NCI-H128 (cell line): ENCODE measurements around the gene NHP2.
A peak's percentile ranks its signal among the peaks of the same experiment; 100 is the strongest.

Experiments used
- DNase-seq: peaks from one replicate; lab custom pipeline; 2025; ENCODE audit not compliant: unreplicated experiment; lab: John Stamatoyannopoulos, UW

Gene NHP2

DNA sequence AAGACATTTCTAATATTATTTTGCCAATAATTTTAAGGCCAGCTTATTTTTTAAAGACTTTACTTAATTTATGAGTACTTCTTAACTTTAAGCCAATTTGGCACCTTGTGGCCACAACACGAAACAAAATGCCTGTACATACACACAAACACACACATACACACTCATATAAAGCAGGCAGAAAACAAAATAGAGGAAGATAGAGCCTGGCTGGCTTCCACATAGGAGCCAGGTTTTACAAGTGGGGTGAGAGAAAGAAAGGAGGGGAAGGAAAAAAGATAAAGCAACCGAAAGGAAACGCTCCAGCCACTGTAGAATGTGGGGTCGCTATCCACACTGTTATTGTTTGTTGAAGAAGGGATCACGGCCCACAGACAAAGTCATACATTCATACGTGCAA, 23.1 kb upstream of the NHP2 start:
- no peak for DNase-seq

DNA sequence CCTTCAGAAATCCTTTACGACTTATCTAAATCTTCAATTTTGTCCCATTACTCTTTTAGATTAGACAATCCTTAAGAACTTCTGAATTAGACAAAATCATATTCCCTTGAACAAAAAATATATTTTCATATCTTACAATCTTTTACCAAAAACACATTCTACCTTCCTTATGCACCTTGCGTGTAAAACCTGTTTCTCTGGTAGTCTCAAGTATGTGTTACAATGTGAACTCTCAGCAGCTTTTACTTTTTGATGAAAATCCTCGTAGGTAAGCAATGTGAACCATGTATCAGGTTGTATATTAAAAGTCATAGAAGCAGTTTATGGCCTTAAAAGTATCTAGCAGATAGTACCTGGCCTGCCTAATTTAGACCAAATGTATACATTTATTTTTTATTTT, 20.8 kb upstream of the NHP2 start:
- no peak for DNase-seq

DNA sequence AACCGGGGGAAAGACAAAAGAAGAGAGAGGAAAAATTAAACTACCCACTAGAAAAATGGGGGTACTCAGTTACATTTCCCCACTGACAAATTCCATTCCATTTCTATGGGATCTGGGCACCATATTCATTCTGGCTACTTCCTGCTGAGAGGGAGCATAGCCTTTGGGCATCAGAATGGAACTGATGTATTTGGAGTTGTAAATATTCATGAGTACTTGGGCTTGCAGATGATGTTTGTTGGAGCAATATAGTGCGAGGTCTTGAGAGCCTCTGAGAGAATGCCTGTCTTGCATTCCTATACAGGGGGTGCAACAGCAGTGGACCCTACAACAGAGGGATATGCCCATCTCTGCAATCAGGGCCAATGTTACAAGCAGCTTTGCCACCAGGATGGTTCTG, 16.8 kb upstream of the NHP2 start:
- no peak for DNase-seq

DNA sequence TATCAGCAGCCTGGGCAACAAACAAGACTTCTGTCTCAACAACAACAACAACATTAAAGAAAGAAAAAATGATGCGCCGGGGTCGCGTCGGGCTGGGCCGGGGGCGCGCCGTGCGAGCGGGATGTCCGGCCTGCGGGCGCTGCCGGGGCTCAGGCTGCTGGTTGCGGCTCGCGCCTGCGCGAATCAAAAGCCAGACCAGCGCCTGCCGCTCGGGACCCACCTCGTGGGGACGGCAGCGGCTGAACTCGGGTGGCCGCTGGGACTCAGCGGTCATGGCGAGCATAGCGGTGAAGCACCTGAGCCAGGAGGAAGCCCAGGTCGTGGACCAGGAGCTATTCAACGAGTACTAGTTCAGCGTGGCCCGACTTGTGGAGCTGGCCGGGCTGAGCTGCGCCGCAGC, 11.9 kb upstream of the NHP2 start:
- DNase-seq, result no peak

DNA sequence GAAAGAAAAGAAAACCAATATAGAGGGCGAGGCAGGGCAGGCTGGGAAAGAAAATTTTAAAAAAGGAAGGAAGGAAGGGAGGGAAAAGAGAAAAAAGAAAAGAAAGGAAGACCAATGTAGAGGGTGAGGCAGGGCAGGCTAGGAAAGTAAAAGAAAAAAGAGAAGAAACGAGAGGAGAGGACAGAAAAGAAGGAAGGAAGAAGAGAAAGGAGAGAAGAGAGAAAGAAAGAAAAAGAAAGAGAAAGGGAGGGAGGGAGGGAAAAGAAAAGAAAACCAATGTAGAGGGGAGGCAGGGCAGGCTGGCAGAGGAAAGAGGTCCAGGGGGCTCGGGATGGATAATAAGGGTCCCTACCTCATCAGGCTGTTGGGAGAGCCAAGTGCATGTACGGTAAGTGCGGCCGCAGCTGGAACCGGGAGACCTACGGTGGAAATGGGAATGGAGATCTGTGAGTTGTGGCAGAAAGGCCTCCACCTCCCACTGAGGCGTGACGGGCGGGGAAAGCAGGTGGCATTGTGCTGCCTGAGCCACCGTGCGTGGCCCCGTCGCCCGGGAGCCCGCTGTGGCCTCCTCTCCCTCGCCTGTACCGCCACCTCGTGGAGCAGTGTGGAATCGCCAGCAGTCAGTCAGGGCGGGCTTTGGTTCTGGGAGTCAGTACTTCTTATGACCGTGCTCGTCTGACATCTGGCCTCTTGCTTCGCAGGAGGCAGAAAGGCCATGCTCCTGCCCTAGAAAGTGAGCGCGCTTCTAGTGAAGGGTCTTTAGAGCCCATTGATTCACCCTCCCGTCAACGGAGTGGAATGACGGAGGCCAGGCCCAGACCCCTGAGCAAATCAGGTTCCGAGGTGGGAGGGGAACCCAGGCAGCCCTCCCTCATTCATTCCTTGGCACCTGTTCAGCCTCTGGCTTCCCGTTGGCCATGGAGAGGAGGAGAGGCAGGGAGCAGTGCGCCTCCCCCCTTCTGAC, 10.4 kb upstream of the NHP2 start:
- peak; percentile 85 for DNase-seq

DNA sequence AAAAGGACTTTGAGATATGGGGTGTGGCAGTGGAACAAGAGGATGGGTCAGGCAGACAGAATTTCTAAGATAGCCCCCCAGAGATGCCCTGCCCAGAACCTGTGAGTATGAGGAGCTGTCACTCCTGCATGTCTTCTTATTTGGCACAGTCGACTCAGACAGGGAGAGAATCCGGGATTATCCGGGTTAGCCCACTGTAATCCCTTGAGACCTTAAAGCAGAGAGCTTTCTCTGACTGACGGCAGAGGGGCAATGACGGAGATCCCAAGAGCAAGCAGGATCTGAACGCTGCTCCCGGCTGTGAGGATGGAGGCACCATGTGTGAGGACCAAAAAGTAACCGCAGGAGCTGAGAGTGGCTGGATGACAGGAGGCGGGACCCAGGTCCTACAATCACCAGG, 8.8 kb upstream of the NHP2 start:
- no peak for DNase-seq

DNA sequence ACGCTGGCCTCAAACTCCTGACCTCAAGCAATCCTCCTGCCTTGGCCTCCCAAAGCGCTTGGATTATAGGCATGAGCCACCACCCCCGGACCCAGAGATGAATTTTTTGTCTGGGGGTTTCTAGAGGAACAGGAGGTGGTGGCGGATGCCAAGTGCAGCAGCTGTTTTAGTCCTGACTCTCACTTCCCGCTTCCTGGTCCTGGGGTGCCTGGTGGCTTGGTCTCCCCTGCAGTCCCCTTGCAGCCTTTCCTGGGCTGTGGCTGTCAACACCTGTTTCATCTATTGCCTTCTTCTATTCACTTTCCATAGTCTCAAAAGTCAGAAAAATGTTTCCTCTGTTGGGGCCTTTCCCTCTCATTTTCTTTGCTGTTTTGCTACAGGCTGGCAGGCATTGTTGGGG, 6.5 kb upstream of the NHP2 start:
- no peak for DNase-seq

DNA sequence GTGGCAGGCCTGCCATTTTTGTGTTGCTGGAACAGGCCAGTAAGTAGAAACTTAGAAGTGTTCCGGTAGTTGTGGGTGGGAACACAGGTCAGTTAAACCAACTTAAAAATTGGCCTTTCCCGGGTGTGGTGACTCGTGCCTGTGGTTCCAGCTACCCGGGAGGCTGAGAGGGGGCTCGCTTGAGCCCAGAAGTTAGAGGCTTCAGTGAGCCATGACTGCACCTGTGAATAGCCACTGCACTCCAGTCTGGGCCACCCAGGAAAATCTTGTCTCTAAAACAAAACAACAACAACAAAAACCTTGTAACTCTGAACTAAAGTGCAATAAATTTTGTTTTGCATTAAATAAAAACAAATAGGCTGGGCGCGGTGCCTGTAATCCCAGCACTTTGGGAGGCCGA, 1.4 kb upstream of the NHP2 start:
- no peak for DNase-seq

DNA sequence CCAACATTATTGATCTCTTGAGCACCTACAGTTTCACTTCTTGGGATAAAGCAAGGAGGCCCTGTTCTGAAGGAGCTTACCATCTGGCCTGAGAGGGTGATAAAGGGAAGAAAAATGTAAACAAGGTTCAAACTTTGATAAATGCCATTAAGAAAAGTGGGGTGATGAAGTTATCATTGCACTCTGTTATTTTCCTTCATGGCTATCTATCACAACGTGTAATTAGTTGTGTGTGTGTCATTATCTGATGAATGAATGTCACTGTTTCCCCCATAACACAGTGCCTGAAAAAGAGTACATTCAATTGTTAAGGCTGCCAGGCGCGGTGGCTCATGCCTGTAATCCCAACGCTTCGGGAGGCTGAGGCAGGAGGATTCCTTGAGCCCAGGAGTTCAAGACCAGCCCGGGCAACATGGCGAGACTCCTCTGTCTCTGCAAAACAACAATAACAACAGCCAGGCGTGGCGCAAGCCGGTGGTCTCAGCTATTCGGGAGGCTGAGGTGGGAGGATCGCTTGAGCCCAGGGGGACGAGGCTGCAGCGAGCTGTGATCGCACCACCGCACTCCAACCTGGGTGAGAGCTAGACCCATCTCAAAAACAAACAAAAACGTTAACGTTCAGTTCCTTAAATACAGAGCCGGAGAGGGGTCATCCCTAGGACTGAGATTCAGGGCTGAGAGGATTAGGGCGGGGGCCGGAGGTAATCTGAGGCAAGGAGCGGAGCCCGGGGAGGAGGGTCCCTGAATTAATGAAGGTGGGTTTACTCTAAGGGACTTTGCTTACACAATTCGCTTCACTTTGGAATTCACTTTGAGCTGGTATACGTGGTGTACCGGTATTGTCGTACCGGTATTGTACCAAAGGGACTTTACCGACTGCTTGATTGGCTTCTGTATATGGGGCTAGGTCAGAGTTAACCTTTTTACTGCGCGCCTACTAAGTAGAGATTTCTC, 917 bp downstream of the NHP2 start:
- DNase-seq, result no peak

DNA sequence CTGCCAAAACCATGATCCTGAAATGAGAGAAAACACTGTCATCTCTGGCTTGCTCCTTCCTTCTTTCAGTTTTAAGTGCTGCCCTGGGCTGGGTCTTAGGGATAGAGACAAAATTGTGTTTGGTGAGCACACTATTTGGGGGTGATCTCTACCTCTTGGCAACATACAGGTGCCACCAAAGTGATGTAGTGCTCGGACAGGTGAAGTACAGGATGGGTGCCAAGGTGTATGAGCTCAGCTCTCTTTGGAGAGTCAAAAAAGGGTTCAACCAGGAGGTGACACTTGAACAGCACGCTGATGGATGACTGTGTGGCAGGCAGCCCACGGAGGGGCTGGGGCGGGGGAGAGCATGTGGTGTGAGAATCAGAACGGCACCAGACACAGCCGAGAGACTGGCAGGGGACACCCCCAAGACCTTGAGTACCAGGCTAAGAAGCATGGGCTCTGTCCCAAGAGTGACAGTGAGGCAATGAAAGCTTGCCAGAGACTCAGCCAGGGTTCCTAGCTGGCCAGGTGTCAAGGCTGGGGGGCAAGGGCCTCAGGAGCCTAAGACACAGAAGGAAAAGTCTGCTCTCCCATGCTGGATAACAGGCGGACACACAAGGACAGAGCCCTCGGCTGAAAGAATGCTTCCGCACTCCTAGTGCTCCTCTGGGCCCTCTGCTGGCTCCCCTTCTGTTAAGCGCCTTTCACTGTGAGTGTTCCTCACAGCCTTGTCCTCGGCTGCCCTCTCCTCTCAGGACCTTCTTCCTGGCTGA, 2.5 kb downstream of the NHP2 start:
- no peak for DNase-seq

DNA sequence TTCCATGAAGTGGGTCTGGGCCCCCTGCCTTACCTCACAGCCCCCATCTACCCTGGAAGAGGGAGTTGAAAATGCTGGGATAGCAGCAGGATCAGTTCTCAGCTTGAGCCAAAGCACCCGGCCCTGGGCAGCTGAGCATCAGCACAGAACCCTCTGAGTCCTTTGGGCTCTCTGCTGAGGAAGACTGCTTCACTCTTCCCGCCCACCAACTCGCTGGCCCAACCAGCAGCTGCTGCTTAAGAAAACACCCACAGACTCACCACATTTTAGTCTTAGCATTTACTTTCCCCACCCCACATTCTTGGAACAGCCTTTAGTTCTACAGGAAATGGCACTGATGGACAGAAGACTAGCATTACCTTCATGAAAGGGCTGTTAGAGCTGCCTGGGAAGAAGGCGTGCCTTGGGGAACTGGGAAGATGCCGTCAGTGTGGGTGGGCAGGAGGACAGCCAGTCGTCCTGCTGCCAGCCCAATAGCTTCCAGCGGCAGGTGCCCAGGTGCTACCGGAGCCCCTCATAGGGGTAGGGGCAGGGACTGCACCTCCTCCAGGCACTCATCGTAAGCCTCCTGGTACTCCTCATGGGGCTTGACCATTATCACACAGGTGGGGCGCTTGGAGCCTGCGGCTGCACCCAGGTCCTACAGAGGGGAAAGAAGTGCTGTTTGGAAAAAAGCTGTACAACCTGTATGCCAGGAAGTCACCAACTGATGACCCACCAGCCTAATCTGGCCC, 4.3 kb downstream of the NHP2 start:
- DNase-seq, result no peak

DNA sequence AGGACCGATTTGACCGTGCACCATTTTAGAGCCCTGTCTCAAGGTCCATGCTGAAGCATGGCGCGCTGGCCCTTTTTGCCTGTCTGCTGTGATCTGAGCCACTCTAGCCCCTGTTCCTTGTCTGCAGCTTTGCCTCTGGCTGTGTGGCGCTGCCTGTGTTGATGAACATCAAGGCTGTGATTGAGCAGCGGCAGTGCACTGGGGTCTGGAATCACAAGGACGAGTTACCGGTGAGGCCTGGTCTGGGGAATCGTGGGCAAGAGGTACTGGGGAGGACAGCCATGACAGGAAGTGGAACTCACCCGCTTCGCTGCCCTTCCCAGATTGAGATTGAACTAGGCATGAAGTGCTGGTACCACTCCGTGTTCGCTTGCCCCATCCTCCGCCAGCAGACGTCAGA, 6.3 kb downstream of the NHP2 start:
- no peak for DNase-seq

DNA sequence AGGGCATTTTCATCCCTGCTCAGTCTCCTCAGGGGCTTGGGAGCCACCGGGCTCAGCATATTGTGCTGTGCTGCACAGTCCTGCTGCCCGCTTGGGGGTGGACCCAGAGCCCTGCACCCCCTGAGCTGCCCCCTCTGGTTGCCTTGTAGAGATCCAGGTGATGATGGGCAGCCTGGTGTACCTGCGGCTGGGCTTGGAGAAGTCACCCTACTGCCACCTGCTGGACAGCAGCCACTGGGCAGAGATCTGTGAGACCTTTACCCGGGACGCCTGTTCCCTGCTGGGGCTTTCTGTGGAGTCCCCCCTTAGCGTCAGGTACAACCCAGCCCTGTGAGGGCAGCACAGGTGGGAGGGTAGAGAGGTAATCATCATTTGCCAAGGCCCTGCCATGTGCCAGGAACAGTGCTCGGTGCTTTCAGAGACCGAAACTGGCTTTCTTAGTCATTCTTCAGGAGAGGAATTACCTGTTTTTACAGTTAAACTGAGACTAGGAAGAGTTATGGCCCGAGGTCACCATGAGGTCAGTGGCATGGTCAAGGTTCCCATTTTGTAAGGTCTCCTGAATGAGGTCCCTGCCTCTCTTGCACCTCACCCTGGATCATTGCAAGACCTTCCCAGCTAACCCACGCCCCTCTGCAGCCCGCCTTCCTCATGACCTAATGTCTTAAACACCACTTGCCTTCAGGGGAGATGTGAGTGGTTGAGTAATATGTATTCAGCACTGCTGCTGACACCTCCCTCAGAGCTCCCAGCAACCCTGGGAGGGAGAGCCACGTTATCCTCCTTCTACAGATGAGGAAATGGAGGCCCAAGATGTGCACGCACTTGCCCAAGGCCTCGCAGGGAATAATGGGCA, 7.5 kb downstream of the NHP2 start:
- peak; percentile 22 for DNase-seq

DNA sequence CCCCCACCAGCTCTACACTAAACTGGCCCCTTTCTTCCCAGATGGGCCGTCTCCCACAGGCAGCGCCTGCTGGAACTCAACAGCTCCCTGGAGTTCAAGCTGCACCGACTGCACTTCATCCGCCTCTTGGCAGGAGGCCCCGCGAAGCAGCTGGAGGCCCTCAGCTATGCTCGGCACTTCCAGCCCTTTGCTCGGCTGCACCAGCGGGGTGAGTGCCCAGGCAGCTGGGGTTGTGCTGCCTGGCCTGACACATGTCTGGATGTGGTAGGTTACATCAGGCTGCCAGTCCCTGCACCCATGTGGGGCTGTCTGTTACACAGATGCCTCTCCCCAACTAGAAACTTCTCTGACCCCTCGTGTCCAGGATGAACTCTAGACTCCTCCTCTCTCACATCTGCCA, 9.8 kb downstream of the NHP2 start:
- no peak for DNase-seq

DNA sequence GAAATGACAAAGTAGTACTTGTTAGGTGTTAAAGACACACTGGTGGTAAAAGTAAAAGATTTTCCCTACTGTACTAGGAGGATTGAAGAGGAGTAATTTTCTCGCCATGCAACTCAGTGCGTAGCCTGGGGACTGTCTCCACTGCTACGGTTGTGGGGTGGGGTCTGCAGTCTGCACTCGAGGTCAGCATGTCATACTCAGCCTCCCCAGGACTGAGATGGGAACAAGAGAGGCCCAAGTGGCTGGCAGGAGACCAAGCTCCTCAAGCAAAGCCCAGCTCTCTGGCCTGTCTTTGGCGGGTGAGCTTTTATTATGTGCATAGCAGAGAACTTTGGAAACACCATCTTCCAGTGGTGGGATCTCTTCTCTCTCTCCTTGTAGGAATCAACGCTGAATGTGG, 10.4 kb downstream of the NHP2 start:
- DNase-seq, result no peak

DNA sequence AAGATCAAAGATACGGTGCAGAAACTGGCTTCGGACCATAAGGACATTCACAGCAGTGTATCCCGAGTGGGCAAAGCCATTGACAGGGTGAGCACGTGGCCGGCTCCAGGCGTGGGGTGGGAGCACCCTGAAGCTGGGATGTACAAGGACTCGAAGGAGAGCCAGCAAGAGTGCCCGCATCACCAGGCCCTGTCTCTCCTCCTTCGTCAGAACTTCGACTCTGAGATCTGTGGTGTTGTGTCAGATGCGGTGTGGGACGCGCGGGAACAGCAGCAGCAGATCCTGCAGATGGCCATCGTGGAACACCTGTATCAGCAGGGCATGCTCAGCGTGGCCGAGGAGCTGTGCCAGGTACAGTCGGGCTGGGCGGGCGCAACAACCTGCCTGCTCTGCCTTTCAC, 11.0 kb downstream of the NHP2 start:
- no peak for DNase-seq

DNA sequence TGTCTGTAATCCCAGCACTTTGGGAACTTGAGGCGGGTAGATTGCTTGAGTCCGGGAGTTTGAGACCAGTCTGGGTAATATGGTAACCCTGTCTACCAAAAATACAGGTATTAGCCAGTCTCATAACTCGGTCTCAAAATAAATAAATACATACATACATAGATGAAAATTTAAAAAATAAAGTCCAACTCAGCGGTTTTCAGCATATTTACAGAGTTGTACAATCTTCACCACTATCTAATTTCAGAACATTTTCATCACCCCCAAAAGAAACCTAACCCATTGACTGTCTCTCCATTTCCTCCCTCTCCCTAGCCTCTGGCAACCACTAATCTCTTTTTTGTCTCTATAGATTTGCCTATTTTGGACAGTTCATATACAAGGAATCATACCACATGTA, 12.1 kb downstream of the NHP2 start:
- no peak for DNase-seq

DNA sequence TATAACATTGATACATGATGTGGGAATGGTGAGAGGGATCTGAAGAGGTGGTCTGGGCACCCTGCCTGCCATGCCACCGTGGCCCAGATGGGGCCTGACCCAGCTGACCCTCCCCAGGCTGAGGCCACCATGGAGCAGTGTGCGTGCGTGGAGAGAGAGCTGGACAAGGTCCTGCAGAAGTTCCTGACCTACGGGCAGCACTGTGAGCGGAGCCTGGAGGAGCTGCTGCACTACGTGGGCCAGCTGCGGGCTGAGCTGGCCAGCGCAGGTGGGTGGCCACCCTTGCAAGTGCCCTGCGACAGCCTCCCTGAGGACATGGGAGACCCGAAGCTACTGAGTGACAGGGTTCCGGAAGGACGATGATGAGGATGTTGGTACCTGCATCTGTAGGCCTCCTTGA, 15.7 kb downstream of the NHP2 start:
- DNase-seq, result no peak

DNA sequence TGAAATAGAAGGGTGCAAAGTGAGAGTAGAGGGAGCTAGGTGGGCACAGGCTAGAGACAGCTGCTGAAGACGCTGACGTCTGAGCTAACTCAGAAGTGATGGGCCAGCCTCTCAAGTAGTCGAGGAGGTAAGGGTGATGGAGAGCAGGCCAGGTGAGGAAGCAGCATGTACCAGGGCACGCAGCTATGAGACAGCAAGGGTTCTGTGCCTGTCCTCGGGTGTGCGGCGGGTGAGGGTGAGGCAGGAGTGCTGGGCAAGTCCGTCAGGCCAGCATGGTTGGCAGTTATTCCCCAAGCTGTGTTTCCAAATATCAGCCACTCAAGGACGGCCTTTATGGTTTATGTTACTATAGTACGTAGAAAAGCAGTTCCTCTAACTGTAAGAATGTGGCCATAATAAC, 16.7 kb downstream of the NHP2 start:
- no peak for DNase-seq
